H1 (cell line): ENCODE data around the gene TNFRSF1A. TPM values are rescaled to one million over a fixed set of nuclear protein-coding genes. Genes with fewer than 3 reads are reported as not detected.
A peak's percentile ranks its signal among the peaks of the same experiment; 100 is the strongest.

Experiments used
- CTCF ChIA-PET: fragments of 300-600 bp; sonication (Branson Sonifier 250); formaldehyde crosslinking; loops from one replicate; lab custom pipeline; 2021; ENCODE audit not compliant: partially characterized antibody; lab: Charles Lee
- POLR2A ChIA-PET: fragments of 300-600 bp; sonication (Branson Sonifier 250); formaldehyde crosslinking; loops from one replicate; lab custom pipeline; 2021; ENCODE audit warnings: inconsistent platforms; ENCODE audit not compliant: partially characterized antibody; lab: Charles Lee
- DNase-seq, 2 experiments: peaks; one replicate each; pipeline versions ENCODE4 v3.0.0 to v3.0.0-alpha.2; 2010 to 2022; ENCODE audit warnings: low spot score in 2 of 2, low read depth in 1 of 2, mixed read lengths in 1 of 2
- FAIRE-seq: peaks from 2 replicates; lab custom pipeline; 2011; peaks lifted over from hg19 to GRCh38; lab: Jason Lieb, UNC
- H2AFZ ChIP-seq: 2 replicates; pipeline ENCODE4 v1.8.1; 2012; ENCODE audit warnings: low read length, inconsistent platforms
- H2AK5ac ChIP-seq: 2 replicates; pipeline ENCODE4 v1.6.1; 2013; ENCODE audit warnings: low read depth, low read length
- H2BK120ac ChIP-seq: replicated peaks from 2 replicates; pipeline ENCODE3; 2013; ENCODE audit warnings: low read depth, low read length, inconsistent platforms
- H2BK12ac ChIP-seq: 2 replicates; pipeline ENCODE4 v1.6.1; 2013; ENCODE audit warnings: low read depth, low read length
- H2BK15ac ChIP-seq: 2 replicates; pipeline ENCODE4 v1.6.1; 2013; ENCODE audit warnings: low read length
- H2BK20ac ChIP-seq: 2 replicates; pipeline ENCODE4 v1.6.1; 2013; ENCODE audit warnings: low read length
- H2BK5ac ChIP-seq: 2 replicates; pipeline ENCODE4 v1.6.1; 2013; ENCODE audit warnings: low read depth, low read length
- H3K14ac ChIP-seq: 2 replicates; pipeline ENCODE4 v1.6.1; 2013; ENCODE audit warnings: inconsistent platforms; ENCODE audit not compliant: insufficient read length
- H3K18ac ChIP-seq: 2 replicates; pipeline ENCODE4 v1.6.1; 2013; ENCODE audit warnings: low read length; ENCODE audit errors: extremely low read depth
- H3K23ac ChIP-seq: 2 replicates; pipeline ENCODE4 v1.6.1; 2013; ENCODE audit warnings: inconsistent platforms; ENCODE audit not compliant: insufficient read length
- H3K23me2 ChIP-seq: 2 replicates; pipeline ENCODE4 v1.6.1; 2013; ENCODE audit warnings: low read depth, low read length
- H3K27ac ChIP-seq: 2 replicates; pipeline ENCODE4 v1.6.1; 2011; ENCODE audit warnings: low read depth, low read length, inconsistent platforms
- H3K27me3 ChIP-seq, 4 experiments: replicated peaks in 1 of 4; 1 replicate in 1 of 4; 2 replicates in 3 of 4; pipeline versions ENCODE4 v1.6.1 to v1.8.1; 2011 to 2013; ENCODE audit warnings: low read length in 3 of 4, mild to moderate bottlenecking in 3 of 4, inconsistent platforms in 2 of 4, mixed read lengths in 2 of 4, moderate library complexity in 1 of 4; ENCODE audit not compliant: control insufficient read depth in 3 of 4, insufficient read depth in 3 of 4; ENCODE audit errors: extremely low read depth in 1 of 4
- H3K36me3 ChIP-seq, 4 experiments: 2 replicates each; pipeline versions ENCODE4 v1.6.1 to v1.8.1; 2011 to 2013; ENCODE audit warnings: mild to moderate bottlenecking in 4 of 4, low read length in 3 of 4, moderate library complexity in 2 of 4, control low read depth in 1 of 4, inconsistent platforms in 1 of 4; ENCODE audit not compliant: insufficient read depth in 4 of 4, control insufficient read depth in 2 of 4
- H3K4ac ChIP-seq: replicated peaks from 2 replicates; pipeline ENCODE3; 2013; ENCODE audit warnings: low read length, low read depth, mixed read lengths, inconsistent platforms; ENCODE audit not compliant: insufficient read length
- H3K4me1 ChIP-seq, 4 experiments: replicated peaks in 1 of 4; 1 replicate in 1 of 4; 2 replicates in 3 of 4; pipeline versions ENCODE4 v1.6.1 to v1.8.1; 2011 to 2013; ENCODE audit warnings: low read length in 3 of 4, inconsistent platforms in 2 of 4, mixed read lengths in 1 of 4; ENCODE audit not compliant: insufficient read depth in 4 of 4, control insufficient read depth in 3 of 4
- H3K4me2 ChIP-seq, 2 experiments: 2 replicates each; pipeline versions ENCODE4 v1.6.1 to v1.8.1; 2011 to 2013; ENCODE audit warnings: low read depth in 2 of 2, low read length in 2 of 2, control low read depth in 1 of 2, inconsistent platforms in 1 of 2, mild to moderate bottlenecking in 1 of 2; ENCODE audit not compliant: insufficient read depth in 1 of 2
- H3K4me3 ChIP-seq, 4 experiments: fragments of 200-600, 300-600 bp in 1 of 4; sonication (generic), shearing (Covaris generic), sonication (Bioruptor Twin) in 1 of 4; 2 replicates each; pipeline versions ENCODE4 v1.5.1 to v1.8.1; 2011 to 2016; ENCODE audit warnings: low read length in 4 of 4, low read depth in 3 of 4, control low read depth in 2 of 4, inconsistent platforms in 2 of 4, mild to moderate bottlenecking in 2 of 4, mixed read lengths in 1 of 4, moderate library complexity in 1 of 4; ENCODE audit not compliant: insufficient read depth in 2 of 4; ENCODE audit errors: extremely low read depth in 1 of 4
- H3K56ac ChIP-seq: replicated peaks from 2 replicates; pipeline ENCODE3; 2013; ENCODE audit warnings: low read depth, mild to moderate bottlenecking, mixed read lengths, low read length, inconsistent platforms; ENCODE audit not compliant: insufficient read length
- H3K79me1 ChIP-seq: 2 replicates; pipeline ENCODE4 v1.6.1; 2013; ENCODE audit warnings: low read depth, low read length, control low read depth
- H3K79me2 ChIP-seq, 2 experiments: 2 replicates each; pipeline versions ENCODE4 v1.6.1 to v1.8.1; 2012 to 2013; ENCODE audit warnings: low read length in 2 of 2, mild to moderate bottlenecking in 2 of 2, inconsistent platforms in 1 of 2; ENCODE audit not compliant: insufficient read depth in 2 of 2, control insufficient read depth in 1 of 2
- H3K9ac ChIP-seq, 4 experiments: replicated peaks in 1 of 4; 1 replicate in 1 of 4; 2 replicates in 3 of 4; pipeline versions ENCODE4 v1.6.1 to v1.8.1; 2011 to 2013; ENCODE audit warnings: low read depth in 3 of 4, low read length in 3 of 4, control low read depth in 2 of 4, mild to moderate bottlenecking in 2 of 4, moderate library complexity in 2 of 4, inconsistent platforms in 1 of 4; ENCODE audit errors: extremely low read depth in 1 of 4
- H3K9me3 ChIP-seq, 2 experiments: 2 replicates each; pipeline versions ENCODE4 v1.6.1 to v1.8.1; 2012 to 2013; ENCODE audit warnings: mild to moderate bottlenecking in 2 of 2, moderate library complexity in 2 of 2, control low read depth in 1 of 2, inconsistent platforms in 1 of 2, low read depth in 1 of 2, low read length in 1 of 2, mixed read lengths in 1 of 2; ENCODE audit not compliant: insufficient read depth in 2 of 2
- H4K20me1 ChIP-seq, 2 experiments: replicated peaks in 1 of 2; 2 replicates each; pipeline versions ENCODE3 to v1.8.1; 2011 to 2013; ENCODE audit warnings: inconsistent platforms in 2 of 2, low read length in 2 of 2, mild to moderate bottlenecking in 1 of 2; ENCODE audit not compliant: insufficient read depth in 2 of 2, control insufficient read depth in 1 of 2
- H4K5ac ChIP-seq: 2 replicates; pipeline ENCODE4 v1.6.1; 2013; ENCODE audit warnings: low read length, low read depth, mixed read lengths, inconsistent platforms; ENCODE audit not compliant: insufficient read length
- H4K8ac ChIP-seq: 2 replicates; pipeline ENCODE4 v1.8.0; 2013; ENCODE audit warnings: mild to moderate bottlenecking, moderate library complexity, low read length, inconsistent platforms; ENCODE audit not compliant: insufficient read depth; ENCODE audit errors: extremely low read depth
- H4K91ac ChIP-seq: replicated peaks from 2 replicates; pipeline ENCODE3; 2013; ENCODE audit warnings: low read length, mixed read lengths, inconsistent platforms; ENCODE audit not compliant: insufficient read length
- CTCF ChIP-seq, 3 experiments: IDR thresholded peaks; 1 replicate in 2 of 3; 2 replicates in 1 of 3; pipeline versions ENCODE4 v1.5.1 to v1.6.1; 2011; ENCODE audit warnings: low read length in 3 of 3, mild to moderate bottlenecking in 3 of 3, inconsistent platforms in 2 of 3, low read depth in 1 of 3, moderate library complexity in 1 of 3; ENCODE audit not compliant: insufficient read depth in 1 of 3; ENCODE audit errors: control extremely low read depth in 1 of 3
- EGR1 ChIP-seq: IDR thresholded peaks from 2 replicates; pipeline ENCODE4 v1.6.1; 2011; ENCODE audit warnings: low read depth, low read length, borderline replicate concordance
- PHF8 ChIP-seq: fragments of 200-600 bp; sonication (generic); conservative IDR thresholded peaks from 2 replicates; pipeline ENCODE4 v1.7.1; 2012; ENCODE audit warnings: low read depth, mild to moderate bottlenecking, inconsistent platforms, low read length, moderate library complexity
- POLR2A ChIP-seq, 2 experiments: IDR thresholded peaks; 1 replicate in 1 of 2; 2 replicates in 1 of 2; pipeline ENCODE4 v1.6.1; 2011; ENCODE audit warnings: low read depth in 2 of 2, low read length in 2 of 2, mild to moderate bottlenecking in 2 of 2; ENCODE audit errors: control extremely low read depth in 1 of 2
- RFX5 ChIP-seq: IDR thresholded peaks from 2 replicates; pipeline ENCODE4 v1.6.1; 2011; ENCODE audit warnings: low read depth, low read length, improper control_type of control experiment, borderline replicate concordance
- SP4 ChIP-seq: IDR thresholded peaks from 2 replicates; pipeline ENCODE4 v1.6.1; 2012; ENCODE audit warnings: low read length, inconsistent platforms
- TEAD4 ChIP-seq: IDR thresholded peaks from 2 replicates; pipeline ENCODE4 v1.6.1; 2012; ENCODE audit warnings: low read depth, low read length, inconsistent platforms, mixed read lengths
- YY1 ChIP-seq: IDR thresholded peaks from 2 replicates; pipeline ENCODE4 v1.6.1; 2011; ENCODE audit warnings: low read depth, mild to moderate bottlenecking, low read length
- WGBS, 2 experiments: shearing (Covaris generic) in 1 of 2; methylation state at CpG; one replicate each; pipeline versions ENCODE4 v1.1.6 to v1.1.7; 2013 to 2015; ENCODE audit warnings: low lambda C conversion rate in 2 of 2, mixed read lengths in 2 of 2, inconsistent platforms in 1 of 2, low coverage in 1 of 2, missing lambda C conversion rate in 1 of 2; ENCODE audit not compliant: insufficient replicate concordance in 2 of 2, insufficient coverage in 1 of 2, insufficient read length in 1 of 2; ENCODE audit errors: extremely low coverage in 1 of 2, missing lambda C conversion rate in 1 of 2; 5-methylcytosine and 5-hydroxymethylcytosine counted together
- polyA plus RNA-seq, 7 experiments: library from polyadenylated mRNA; depleted of rRNA in 3 of 7; stranded (reverse) in 5 of 7; unstranded in 2 of 7; fragments of >200 nt in 5 of 7; fragments of 200-250 nt in 2 of 7; gene quantifications; 1 replicate in 5 of 7; 2 replicates in 1 of 7; 4 replicates in 1 of 7; pipeline versions ENCODE4 v1.2.1 to v1.2.3, GENCODE V29; 2011 to 2013; ENCODE audit warnings: missing spikeins in 2 of 7, mixed read lengths in 2 of 7
- total RNA-seq: library from RNA; stranded (reverse); fragmentation: NEBNext Ultra II Directional; extraction: Animal tissue kit (Norgen Biotek cat#: 25700); gene quantifications from 2 replicates; pipeline ENCODE4 v1.2.1, GENCODE V29; 2021
- TF ChIP-seq, protein P1 (sequence below): IDR thresholded peaks from 2 replicates; pipeline ENCODE4 v1.6.1; 2011; ENCODE audit warnings: low read depth, mild to moderate bottlenecking, low read length; ENCODE audit not compliant: insufficient read depth

TNFRSF1A gene
- total and polyA plus RNA-seq, 2 of the 8 experiments (the other 6 are each of a cell fraction or from before 2014, with no cell fraction given) = 28.7 to 42.1 TPM

DNA sequence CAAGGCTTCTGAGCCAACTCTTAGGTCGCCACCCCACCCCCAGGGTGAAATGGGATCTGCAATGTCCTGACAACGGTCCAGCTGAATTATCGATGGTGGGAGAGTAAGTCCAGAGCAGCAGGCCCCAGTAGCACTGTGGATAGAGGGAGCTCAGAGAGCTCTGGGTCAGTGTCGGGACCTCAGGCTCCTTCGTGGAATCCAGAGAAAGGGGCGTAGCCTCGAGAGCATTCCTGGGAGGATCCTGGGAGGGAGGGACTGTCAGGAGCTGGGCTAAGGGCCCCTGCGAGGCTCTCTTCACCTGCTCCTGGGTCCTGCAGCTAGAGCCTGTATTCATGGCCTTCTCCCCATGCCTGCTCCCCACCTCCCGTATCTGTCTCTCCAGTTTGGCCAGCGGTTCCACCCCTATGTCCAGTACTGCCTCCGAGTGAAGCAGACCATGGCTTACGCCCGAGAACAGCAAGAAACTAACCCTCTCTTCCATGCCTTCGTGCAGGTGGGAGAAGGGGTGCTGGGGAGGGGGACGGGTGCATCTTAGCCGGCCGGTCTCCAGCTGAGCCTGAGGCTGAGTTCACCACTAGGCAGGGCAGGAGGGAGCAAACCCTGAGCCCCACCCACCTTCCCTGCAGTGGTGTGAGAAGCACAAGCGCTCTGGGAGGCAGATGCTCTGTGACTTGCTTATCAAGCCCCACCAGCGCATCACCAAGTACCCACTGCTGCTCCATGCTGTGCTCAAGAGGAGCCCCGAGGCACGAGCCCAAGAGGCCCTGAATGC lies 24.8 kb downstream of the TNFRSF1A start:
- peaks cover 7 to 43% (median 17%) of the 10 kb centered on the region in 4 experiments; a peak in 7 of 8 replicates for H3K36me3 ChIP-seq
- no peak overlapping the region for H2AK5ac ChIP-seq
- no peak overlapping the region for H2BK15ac ChIP-seq
- 86% methylated on average over 21 of the region's 21 CpGs; no CpG with 5 or more reads in 1 of the 2 experiments for WGBS, 2 experiments
- H3K23me2 ChIP-seq = no peaks in the 10 kb centered on the region
- ChIA-PET CTCF (interaction anchor here (1.7 to 3.8 kb wide), 2 partner anchors 9 to 58 kb away, joined by 5 to 20 read pairs; no protein-coding TSS in a partner anchor), POLR2A (interaction anchor here (1.3 to 2.8 kb wide), 2 partner anchors 12 to 19 kb away, joined by 6 to 10 read pairs; no protein-coding TSS in a partner anchor)
- no peak overlapping the region; the same call in 1 of the 2 replicates for H3K18ac ChIP-seq
- H3K4me2 ChIP-seq = no peak overlapping the region
- TF ChIP-seq EGR1 (no peak), CTCF (IDR thresholded peaks at IDR 0.05; ENCODE audit: control extremely low read depth in 1 of 3, insufficient read depth in 1 of 3, low read depth in 1 of 3, low read length in 3 of 3) (no peak), TEAD4 (no peak), RFX5 (no peak), SP4 (no peak), POLR2A (IDR thresholded peaks at IDR 0.05; ENCODE audit: control extremely low read depth in 1 of 2, low read depth in 2 of 2, low read length in 2 of 2) (no peak), YY1 (no peak), PHF8 (no peak)
- TF ChIP-seq, protein P1, sequence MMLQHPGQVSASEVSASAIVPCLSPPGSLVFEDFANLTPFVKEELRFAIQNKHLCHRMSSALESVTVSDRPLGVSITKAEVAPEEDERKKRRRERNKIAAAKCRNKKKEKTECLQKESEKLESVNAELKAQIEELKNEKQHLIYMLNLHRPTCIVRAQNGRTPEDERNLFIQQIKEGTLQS = no peak
- H2BK5ac ChIP-seq = peak overlapping the region; percentile 63; the same call in 1 of the 2 replicates
- H2BK120ac ChIP-seq = no peak overlapping the region
- H3K9me3 ChIP-seq = no peaks in the 10 kb centered on the region
- H3K56ac ChIP-seq = no peak overlapping the region
- H3K14ac ChIP-seq = no peak overlapping the region
- H4K5ac ChIP-seq = no peak overlapping the region
- no peak overlapping the region for H2BK20ac ChIP-seq
- peaks cover 0 to 2% of the 10 kb centered on the region in 2 experiments for H4K20me1 ChIP-seq
- DNase-seq = no peak
- no peak overlapping the region for H3K4ac ChIP-seq
- no peak overlapping the region for H2AFZ ChIP-seq
- no peak overlapping the region for H3K4me3 ChIP-seq
- peak overlapping the region; percentile 35; the same call in 1 of the 2 replicates for H2BK12ac ChIP-seq
- H3K79me1 ChIP-seq = peaks cover 3% of the 10 kb centered on the region
- no peak overlapping the region for H3K9ac ChIP-seq
- no peaks in the 10 kb centered on the region for H3K27me3 ChIP-seq
- no peak for FAIRE-seq
- H3K79me2 ChIP-seq = no peaks in the 10 kb centered on the region
- peaks cover 8 to 21% (median 16%) of the 10 kb centered on the region in 4 experiments for H3K4me1 ChIP-seq
- H3K23ac ChIP-seq = no peak overlapping the region
- peak overlapping the region; percentile 82 for H4K8ac ChIP-seq
- no peak overlapping the region for H3K27ac ChIP-seq
- no peak overlapping the region for H4K91ac ChIP-seq
